GM10266 (cell line): ENCODE measurements around the gene ADD2.

Source experiments
- DNase-seq: peaks from one replicate; pipeline ENCODE4 v3.0.0; 2012; ENCODE audit errors: extremely low spot score
- CTCF ChIP-seq: IDR thresholded peaks from 2 replicates; pipeline ENCODE4 v1.5.1; 2012; ENCODE audit warnings: mild to moderate bottlenecking, low read depth; ENCODE audit not compliant: control insufficient read depth, insufficient read depth; ENCODE audit errors: missing control alignments

ADD2 gene

GRCh38 chr2:70767699-70768589 is at the start of gene ADD2:
TSS of gene ADD2 (minus strand) at chr2:70768200. CDS start at chr2:70706408, 61,792 bp downstream.
- peak; percentile 39 for TF ChIP-seq CTCF
- DNase-seq = peak; percentile 73

- no peak for TF ChIP-seq CTCF
Observed at GRCh38 chr2:70817284-70817954, 49.4 kb upstream of the ADD2 start.

GRCh38 chr2:70816726-70817125 is 48.7 kb upstream of the ADD2 start:
- DNase-seq = no peak
- no peak for TF ChIP-seq CTCF

More at GRCh38 chr2:70817284-70817954, 49.4 kb upstream of the ADD2 start:
- no peak for DNase-seq

- DNase-seq = no peak
- no peak for TF ChIP-seq CTCF
Observed at GRCh38 chr2:70808983-70809958, 41.3 kb upstream of the ADD2 start.

- DNase-seq = no peak
- TF ChIP-seq CTCF = no peak
Observed at GRCh38 chr2:70807828-70808118, 39.8 kb upstream of the ADD2 start.

- TF ChIP-seq CTCF = no peak
- DNase-seq = no peak
Observed at GRCh38 chr2:70807102-70807827, 39.3 kb upstream of the ADD2 start.
